Mucosa of stomach (tissue), 1 donor: ENCODE measurements around the gene KRTDAP.
"Not testable (repeated sequence)": the region's sequence is repeated elsewhere in the genome, so short reads cannot be mapped to it uniquely, and the experiment has no call there.

Experiments
- H3K27me3 ChIP-seq: one replicate; pipeline ENCODE4 v1.7.0; 2013; ENCODE audit warnings: mild to moderate bottlenecking, low read length; ENCODE audit not compliant: control insufficient read depth, insufficient read depth
- H3K36me3 ChIP-seq: one replicate; pipeline ENCODE4 v1.7.0; 2013; ENCODE audit warnings: low read length; ENCODE audit not compliant: control insufficient read depth, insufficient read depth
- H3K4me1 ChIP-seq: one replicate; pipeline ENCODE4 v1.7.0; 2013; ENCODE audit warnings: mild to moderate bottlenecking, low read length; ENCODE audit not compliant: control insufficient read depth, insufficient read depth
- H3K4me3 ChIP-seq: one replicate; pipeline ENCODE4 v1.7.0; 2013; ENCODE audit warnings: low read length
- H3K9ac ChIP-seq: one replicate; pipeline ENCODE4 v1.7.0; 2013; ENCODE audit warnings: mild to moderate bottlenecking, low read length, moderate library complexity
- H3K9me3 ChIP-seq: one replicate; pipeline ENCODE4 v1.7.0; 2013; ENCODE audit warnings: mild to moderate bottlenecking, low read length, moderate library complexity; ENCODE audit not compliant: control insufficient read depth
- donor health status: Pancreatic carcinoma.

Gene KRTDAP

DNA sequence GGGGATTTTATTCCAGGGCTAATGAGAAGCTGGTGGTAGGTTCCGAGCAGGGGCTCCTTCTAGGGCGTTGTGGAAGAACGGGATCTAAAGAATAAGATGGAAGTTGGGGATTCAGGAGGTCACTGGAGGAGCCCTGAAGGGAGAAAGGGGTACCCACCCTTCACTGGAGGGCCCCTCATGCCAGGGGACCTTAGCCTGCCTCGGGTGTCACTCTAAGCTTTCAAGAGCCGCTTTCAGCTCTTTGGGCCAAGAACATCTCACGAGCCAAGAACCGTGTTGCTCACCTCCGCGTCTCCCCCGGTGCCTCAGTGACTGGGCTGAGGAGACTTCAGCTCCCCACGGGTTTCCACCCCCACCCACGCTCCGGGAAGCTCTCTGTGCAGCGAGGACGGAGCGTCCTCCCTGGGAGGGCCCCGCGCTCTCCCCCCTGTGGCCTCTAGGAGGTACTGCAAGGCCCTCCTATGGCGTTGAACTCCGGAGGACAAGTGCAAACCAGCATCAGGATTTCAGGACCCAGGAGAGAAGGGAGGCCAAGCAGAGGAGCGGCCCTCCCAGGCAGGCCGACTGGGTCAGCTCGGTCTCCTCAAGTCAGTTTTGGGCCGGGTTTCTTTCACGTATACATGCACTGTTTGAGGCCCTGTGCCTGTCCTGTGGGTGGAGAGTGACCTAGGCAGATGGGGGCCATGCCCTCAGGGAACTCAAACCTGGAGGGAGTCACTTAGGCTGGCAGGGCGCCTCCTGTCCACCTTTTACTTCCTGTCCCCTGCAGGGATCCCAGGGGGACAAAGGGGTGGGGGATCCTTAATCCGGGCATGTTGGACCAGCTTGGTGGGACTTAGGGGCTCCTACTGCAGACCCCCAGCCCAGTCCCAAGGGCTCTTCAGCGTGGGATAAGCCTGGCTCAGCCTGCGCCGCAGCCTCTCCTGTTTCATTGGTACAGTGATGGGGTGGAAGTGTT lies 5.1 kb upstream of the KRTDAP start:
- H3K36me3 ChIP-seq = no peaks in the 10 kb centered on the region
- H3K4me3 ChIP-seq = no peak overlapping the region
- peaks cover 4% of the 10 kb centered on the region for H3K27me3 ChIP-seq
- no peaks in the 10 kb centered on the region for H3K9me3 ChIP-seq
- H3K4me1 ChIP-seq = peaks cover 6% of the 10 kb centered on the region
- no peak overlapping the region for H3K9ac ChIP-seq

DNA sequence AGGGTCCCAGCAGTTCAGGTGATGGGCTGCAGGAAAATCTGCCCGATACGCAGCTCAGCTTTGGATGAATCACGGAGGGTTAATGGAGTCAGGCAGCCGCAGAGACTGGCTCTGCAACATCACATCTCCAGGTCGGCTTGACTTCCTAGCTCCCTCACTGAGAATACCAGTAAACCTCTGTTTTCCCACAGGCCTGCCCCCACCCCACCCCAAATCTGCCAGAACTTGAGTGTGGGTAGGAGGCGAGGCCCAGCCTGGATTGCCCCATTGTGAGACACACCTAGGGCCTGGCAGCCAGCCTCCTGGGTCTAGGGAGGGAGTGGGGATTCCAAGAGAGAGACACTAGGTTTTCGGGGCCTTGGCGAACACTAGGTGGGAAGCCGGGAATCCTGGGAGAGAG lies 3.7 kb upstream of the KRTDAP start:
- Histone ChIP-seq H3K9me3 (no peaks in the 10 kb centered on the region), H3K4me1 (peaks cover 6% of the 10 kb centered on the region), H3K9ac (no peak overlapping the region), H3K36me3 (no peaks in the 10 kb centered on the region), H3K4me3 (no peak overlapping the region), H3K27me3 (peaks cover 4% of the 10 kb centered on the region)

DNA sequence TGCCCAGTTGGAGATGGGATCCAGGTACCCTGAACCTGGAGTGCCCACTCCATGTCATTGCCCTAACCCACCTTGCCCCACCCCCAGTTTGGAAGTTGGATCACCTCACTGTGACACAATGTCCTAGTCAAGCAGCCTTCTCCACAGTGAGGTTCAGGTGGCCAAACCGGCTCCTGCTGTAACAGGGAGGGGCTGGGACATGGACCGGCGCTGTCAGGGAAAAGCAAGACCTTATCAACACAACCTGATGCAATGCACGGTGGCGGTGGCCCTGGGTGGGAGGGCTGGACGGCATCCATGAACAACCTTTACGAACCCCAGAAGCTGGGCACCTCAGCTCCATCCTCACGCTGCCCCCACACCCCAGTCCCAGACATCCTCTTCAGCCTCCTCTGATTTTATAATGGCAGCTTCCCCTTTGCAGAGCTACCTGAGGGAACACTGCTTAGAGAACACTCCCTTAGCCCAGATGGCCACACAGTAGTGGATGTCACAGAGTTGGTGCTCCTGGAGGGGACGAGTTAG lies 1.6 kb upstream of the KRTDAP start:
- H3K4me1 ChIP-seq = peaks cover 6% of the 10 kb centered on the region
- no peak overlapping the region for H3K4me3 ChIP-seq
- H3K36me3 ChIP-seq = no peaks in the 10 kb centered on the region
- no peak overlapping the region for H3K9ac ChIP-seq
- H3K9me3 ChIP-seq = no peaks in the 10 kb centered on the region
- peaks cover 8% of the 10 kb centered on the region for H3K27me3 ChIP-seq

DNA sequence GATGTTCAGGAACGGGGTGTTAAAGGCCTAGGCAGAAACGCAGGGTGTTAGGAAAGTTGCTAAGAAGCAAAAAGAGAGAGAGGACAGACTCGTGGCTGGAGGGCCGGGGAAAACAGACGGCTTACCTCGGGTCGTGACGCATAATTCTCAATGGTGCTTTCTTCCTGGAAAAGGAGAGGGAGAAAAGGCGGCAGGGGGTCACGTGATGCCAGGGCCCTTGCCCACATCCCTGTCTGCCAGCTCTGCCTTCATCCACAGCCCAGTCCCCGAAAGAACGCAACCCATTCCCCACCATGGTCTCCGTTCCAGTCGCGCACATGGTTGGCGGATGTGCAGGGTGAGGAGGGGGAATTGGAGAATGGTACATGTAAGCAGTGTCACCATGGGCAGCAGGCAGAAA lies 1.6 kb downstream of the KRTDAP start:
- no peaks in the 10 kb centered on the region for H3K9me3 ChIP-seq
- H3K27me3 ChIP-seq = peaks cover 8% of the 10 kb centered on the region
- no peaks in the 10 kb centered on the region for H3K4me1 ChIP-seq
- no peak overlapping the region for H3K4me3 ChIP-seq
- H3K36me3 ChIP-seq = no peaks in the 10 kb centered on the region
- no peak overlapping the region for H3K9ac ChIP-seq

DNA sequence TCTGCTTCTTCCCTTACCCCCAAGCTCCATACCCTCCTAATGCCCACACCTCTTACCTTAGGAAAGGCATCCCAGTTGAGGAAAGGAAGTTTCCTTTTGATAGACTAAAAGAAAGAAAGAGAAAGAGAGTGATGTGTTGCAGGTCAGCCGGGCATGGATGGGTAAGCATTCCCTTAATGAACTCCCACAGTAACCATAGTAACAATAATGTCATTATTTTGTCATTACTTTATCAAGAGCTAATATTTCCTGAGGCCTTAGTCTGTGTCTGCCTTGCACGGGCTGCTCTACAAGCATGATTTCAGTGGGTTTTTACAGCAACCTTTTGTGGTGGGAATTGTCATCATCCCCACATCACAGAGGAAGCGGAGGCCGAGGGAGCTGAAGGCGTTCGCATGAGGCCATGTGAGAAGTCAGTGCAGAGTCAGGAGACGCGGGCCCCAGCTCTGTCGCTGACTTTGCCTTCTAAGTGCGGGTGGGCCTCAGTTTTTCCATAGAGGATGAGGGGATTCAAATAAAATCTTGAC lies 2.5 kb downstream of the KRTDAP start:
- H3K27me3 ChIP-seq = peaks cover 8% of the 10 kb centered on the region
- no peak overlapping the region for H3K4me3 ChIP-seq
- H3K9me3 ChIP-seq = no peaks in the 10 kb centered on the region
- H3K4me1 ChIP-seq = no peaks in the 10 kb centered on the region
- no peaks in the 10 kb centered on the region for H3K36me3 ChIP-seq
- no peak overlapping the region for H3K9ac ChIP-seq

DNA sequence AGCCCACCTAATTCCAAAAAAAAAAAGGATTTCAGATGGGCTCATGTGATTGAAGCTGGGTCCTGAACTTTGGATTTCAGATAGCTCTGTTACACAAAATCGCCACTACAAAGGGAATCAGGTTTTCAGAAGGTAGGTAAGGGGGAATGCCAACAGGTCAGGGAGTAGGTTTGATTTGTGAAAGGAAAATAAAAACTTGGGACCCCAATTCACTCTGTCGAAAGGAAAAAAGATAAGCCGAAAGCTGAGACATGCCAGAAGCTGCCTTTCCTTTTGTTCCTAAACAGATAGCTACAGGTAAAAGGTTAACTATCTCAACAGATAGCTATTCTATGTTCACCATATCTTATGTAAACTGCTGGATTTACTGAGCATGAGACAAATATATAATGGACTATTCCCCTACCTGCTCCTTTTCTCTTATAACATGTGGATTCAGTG lies 4.0 kb downstream of the KRTDAP start:
- no peak overlapping the region for H3K4me3 ChIP-seq
- H3K36me3 ChIP-seq = no peaks in the 10 kb centered on the region
- H3K9me3 ChIP-seq = no peaks in the 10 kb centered on the region
- H3K27me3 ChIP-seq = peaks cover 8% of the 10 kb centered on the region
- no peak overlapping the region for H3K9ac ChIP-seq
- no peaks in the 10 kb centered on the region for H3K4me1 ChIP-seq

DNA sequence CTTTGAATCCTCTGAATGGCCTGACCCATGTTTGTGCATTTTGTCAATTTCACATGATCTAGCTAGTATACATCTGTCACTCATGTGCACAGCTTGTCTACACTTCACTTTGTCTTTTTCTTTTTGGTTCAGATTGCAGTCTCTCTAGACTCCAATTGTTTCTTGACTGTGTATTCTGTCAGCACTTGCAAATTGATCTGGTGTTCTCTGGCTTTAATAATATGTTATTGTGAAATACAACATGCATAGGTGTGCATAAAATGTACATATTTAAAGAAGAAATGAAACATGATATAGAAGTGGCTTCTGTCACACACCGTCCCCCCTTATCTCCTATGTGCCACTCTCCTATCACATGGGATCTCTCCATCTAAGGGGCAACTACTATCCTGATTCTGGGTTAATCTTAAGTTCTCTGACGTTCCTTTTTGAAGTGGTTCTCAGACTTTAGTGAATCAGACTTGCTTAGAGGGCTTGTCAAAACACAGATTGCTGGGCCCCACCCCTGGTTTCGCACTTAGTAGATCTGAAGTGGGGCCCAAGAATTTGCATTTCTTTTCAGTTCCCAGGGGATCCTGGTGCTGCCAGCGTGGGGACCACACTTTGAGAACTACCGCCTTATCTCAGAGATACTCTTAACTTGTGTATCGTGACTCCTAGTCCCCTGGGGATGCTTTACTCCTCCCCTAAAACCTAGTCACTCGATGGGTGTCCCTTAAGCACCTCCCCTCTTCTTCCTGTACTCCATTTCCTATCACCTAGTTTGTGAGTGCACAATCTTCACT lies 5.8 kb downstream of the KRTDAP start:
- no peak overlapping the region for H3K4me3 ChIP-seq

DNA sequence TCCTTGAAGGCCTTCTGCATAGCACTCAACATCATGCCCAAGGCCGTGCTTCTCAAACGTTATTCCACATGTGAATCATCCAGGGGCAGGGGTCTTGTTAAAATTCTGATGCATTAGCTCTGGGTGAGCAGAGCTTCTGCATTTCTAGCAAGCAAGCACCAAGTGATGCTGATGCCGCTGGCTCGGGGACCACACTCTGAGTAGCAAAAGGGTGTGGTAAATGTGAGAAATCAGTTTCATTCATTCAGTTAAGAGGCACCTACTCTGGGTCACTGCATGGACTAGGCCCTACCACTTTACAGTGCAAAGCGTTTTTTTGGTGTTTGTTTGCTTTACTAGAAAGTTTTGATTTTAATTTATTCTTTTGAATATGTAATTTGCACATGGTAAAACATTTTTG lies 7.2 kb downstream of the KRTDAP start:
- no peak overlapping the region for H3K9ac ChIP-seq

More for the DNA sequence above, 5.8 kb downstream of the KRTDAP start:
- Histone ChIP-seq H3K9me3 (no peaks in the 10 kb centered on the region), H3K9ac (no peak overlapping the region), H3K36me3 (no peaks in the 10 kb centered on the region), H3K27me3 (peaks cover 8% of the 10 kb centered on the region), H3K4me1 (no peaks in the 10 kb centered on the region)

DNA sequence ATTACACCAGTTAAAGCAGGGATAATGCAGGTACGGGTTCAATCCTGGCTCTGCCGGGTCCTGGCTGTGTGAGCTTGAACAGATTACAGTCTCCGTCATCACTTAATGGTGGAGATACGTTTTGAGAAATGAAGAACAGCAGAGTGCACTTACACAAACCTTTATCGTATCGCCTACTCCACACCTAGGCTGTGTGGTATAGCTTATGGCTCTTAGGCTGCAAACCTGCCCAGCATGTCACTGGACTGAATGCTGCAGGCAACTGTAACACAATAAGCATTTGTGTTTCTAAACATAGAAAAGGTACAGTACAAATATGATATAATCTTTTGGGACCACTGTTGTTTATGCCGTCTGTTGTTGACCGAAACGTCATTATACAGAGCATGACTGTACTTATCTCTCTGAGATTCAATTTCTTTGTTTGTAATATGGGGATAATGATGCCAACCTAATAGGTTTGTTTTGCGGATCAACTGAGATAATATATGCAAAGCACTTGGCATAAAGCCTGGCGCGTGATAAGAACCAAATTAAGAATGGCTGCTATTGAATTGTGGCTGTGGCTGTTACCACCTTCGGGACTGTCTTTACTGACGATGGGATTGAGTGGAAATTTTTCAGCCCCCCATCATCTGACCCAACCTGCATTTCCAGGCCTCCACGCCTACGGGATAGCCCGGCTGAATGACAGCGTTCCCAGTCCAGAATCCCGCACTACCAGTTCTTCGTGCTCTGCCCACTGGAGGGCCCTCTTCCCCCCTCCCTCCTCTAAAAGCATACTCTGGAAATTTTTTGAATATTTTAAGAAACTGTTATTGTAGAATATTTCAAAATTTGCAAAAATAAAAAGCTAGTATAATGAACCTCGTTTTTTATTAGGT lies 11.2 kb downstream of the KRTDAP start:
- Histone ChIP-seq H3K27me3 (no peaks in the 10 kb centered on the region), H3K9me3 (no peaks in the 10 kb centered on the region), H3K4me3 (no peak overlapping the region), H3K9ac (no peak overlapping the region), H3K4me1 (no peaks in the 10 kb centered on the region), H3K36me3 (no peaks in the 10 kb centered on the region)

More for the DNA sequence above, 7.2 kb downstream of the KRTDAP start:
- Histone ChIP-seq H3K4me3 (no peak overlapping the region), H3K4me1 (no peaks in the 10 kb centered on the region), H3K27me3 (peaks cover 5% of the 10 kb centered on the region), H3K9me3 (no peaks in the 10 kb centered on the region), H3K36me3 (no peaks in the 10 kb centered on the region)

DNA sequence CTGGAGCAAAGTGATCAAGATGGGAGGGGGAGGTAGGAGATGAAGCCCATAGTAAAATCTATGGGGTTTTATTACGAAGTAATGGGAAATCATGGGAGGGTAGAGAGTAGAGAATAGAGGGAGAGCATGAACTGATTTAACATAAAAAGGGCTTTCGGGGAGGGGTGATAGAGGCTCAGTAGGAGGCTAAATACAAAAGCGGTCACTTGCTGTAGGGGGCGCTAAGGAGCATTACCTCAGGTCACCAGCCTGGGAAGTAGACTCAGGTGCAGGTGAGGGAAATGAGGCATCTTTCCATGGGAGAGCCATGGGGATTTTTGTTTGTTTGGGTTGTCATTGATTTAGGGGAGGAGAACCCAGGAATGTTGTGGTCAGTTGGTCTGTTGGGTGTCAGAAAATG lies 14.1 kb downstream of the KRTDAP start:
- Histone ChIP-seq H3K9me3 (no peaks in the 10 kb centered on the region), H3K36me3 (no peaks in the 10 kb centered on the region), H3K9ac (no peak overlapping the region), H3K4me1 (no peaks in the 10 kb centered on the region), H3K4me3 (no peak overlapping the region), H3K27me3 (no peaks in the 10 kb centered on the region)

DNA sequence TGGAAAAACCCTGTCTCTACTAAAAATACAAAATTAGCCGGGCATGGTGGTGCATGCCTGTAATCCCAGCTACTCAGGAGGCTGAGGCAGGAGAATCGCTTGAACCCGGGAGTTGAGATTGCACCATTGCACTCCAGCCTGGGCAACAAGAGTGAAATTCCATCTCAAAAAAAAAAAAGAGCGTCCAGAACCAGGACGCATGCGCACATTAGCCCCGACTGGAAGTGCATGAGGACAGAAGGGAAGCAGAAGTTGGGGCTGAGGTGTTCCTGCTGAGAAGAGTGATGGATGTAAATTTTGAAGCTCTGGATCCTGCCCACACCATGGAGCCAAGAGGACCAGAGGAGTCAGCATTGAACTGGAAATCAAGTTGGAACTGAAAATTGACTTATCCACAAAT lies 15.7 kb downstream of the KRTDAP start:
- H3K4me3 ChIP-seq, H3K4me1 ChIP-seq, H3K27me3 ChIP-seq, H3K9me3 ChIP-seq, H3K36me3 ChIP-seq, H3K9ac ChIP-seq: not testable (repeated sequence)
